ENCODE results near the gene ARHGEF19.
"Not testable (repeated sequence)": the region's sequence is repeated elsewhere in the genome, so short reads cannot be mapped to it uniquely, and the experiment has no call there.

The ARHGEF19 gene

GRCh38 chr1:16202281-16203210 lies 9.9 kb downstream of the ARHGEF19 start:
- no peak for DNase-seq

DNA sequence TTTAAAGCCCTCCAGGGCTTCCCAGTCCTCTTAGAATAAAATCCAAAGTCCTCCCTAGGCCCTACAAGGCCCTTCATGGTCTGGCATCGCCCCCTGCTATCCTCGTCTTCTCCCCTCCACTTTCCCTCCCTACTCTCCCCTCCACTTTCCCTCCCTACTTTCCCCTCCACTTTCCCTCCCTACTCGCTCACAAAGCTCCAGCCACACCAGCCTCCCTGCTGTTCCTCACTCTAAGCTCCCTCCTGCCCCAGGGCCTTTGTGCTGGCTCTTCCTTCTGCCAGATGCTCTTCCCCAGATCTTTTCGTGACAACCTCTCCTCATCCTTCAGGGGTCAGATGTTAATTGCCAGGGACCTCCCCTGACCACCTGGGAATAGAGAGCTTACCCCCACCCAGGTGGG lies 12.8 kb downstream of the ARHGEF19 start:
- DNase-seq, result no peak

GRCh38 chr1:16199157-16199501 lies 13.3 kb downstream of the ARHGEF19 start:
- no peak for DNase-seq

DNA sequence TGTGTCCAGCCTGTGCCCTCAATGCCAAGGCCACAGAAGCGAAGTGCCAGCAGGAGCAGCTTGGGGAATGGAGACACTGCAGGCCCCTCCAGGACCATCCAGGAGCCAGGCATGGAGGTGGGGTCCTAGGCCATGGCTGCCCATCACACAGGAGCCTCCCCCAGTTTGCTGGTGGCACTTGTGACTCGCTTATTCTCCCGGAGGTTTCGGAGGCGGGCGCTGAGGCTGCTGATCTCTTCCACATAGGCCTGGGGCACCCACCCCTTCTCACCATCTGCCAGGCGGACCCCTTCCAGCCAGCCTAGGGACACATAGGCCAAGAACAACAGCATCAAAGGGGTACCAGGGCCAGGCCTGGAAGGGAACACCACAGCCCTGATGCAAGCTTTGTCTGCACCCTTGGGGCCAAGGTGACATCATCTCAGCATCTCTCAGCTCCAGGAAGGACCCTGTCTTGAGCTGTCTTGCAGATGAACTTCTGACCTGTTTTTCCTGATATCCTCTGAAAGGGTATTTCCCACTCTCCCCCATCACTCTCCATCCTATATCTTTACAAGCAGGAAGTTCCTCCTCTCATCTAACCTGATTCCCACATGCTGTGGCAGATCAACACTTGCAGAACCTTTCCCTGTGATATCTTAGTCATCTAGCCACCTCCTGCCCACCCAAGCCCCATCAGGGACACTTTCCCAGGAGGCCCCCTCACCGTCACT lies 13.9 kb downstream of the ARHGEF19 start:
- no peak for DNase-seq

DNA sequence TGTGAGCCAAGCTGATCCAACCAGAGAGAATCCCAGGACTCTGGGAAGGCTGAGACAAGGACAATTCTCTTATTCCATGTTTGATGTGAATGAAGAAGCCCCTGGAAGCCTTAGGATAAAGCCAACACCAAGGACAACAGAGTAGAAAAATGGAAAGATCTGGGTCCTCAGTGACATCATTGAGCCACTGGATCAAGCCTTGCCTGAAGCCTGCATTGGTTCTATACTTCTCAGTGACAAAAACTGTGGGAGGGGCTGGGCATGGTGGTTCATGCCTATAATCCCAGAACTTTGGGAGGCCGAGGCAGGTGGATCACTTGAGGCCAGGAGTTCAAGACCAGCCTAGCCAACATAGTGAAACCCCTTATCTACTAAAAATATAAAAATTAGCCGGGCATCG lies 15.6 kb downstream of the ARHGEF19 start:
- no peak for DNase-seq

DNA sequence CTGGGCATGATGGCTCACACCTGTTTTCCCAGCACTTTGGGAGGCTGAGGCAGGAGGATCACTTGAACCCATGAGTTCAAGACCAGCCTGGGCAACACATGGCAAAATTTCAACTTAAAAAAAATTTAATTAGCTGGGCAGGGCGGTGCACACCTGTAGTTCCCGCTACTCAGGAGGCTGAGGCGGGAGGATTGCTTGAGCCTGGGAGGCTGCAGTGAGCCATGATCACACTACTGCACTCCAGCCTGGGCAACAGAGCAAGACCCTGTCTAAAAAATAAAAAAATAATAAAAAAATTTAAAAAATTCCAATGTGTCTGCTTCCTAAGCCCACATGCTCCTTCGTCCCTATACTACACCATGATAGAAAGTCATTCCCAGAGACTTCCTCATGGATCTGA lies 16.3 kb downstream of the ARHGEF19 start:
- not testable (repeated sequence) for DNase-seq

DNA sequence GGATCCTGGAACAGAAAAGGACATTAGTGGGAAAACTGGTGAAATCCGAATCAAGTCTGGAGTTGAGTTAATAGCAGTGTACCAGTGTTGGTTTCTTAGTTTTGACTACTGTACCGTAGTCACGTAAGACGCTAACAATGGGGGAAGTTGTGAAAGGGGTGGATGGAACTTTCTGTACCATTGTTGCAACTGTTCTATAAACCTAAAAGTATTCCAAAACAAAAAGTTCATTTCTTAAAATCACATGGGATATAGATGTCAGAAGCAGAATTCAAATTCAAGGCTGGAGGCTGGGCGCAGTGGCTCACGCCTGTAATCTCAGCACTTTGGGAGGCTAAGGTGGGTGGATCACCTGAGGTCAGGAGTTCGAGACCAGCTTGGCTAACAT lies 16.9 kb downstream of the ARHGEF19 start:
- DNase-seq, result no peak

- DNase-seq, result no peak
Observed at GRCh38 chr1:16191916-16192546, 20.4 kb downstream of the ARHGEF19 start.

GRCh38 chr1:16191309-16191708 lies 21.1 kb downstream of the ARHGEF19 start:
- DNase-seq, result no peak

DNA sequence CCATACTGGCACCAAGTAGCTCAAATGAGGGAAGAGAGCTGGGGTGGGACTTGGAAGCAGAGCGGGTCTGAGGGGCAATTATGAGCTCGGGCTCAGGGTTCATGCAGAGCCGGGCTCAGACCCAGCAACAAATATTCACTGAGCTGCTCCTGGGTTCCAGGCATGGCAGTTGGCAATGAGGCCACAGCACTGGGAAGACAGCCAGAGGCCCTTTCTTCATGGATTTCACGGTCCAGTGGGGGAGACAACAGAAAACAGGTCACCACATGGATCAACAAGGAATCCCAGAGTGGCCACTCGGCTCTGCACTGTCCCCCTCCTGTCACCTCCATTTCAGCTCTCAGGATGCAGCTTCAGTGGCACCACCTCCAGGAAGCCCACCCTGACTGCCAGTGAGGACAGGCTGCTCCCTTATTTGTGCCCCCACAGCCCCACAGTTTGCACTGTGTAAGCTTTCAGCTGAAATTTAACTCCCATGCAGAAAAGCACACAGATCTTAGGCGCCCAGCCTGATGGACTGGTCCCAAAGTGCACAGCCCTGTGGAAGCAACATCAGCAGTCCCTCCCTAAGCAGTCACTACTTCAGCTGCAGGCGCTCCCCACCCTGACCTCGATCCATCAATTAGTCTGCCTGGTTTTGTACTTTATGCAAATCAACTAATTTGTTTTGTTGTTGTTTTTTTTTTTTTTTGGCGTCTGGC lies 22.4 kb downstream of the ARHGEF19 start:
- DNase-seq, result no peak

- DNase-seq, result no peak
Observed at GRCh38 chr1:16189003-16189402, 23.4 kb downstream of the ARHGEF19 start.

GRCh38 chr1:16187748-16188401 lies 24.6 kb downstream of the ARHGEF19 start:
- peak; percentile 81 for DNase-seq

DNA sequence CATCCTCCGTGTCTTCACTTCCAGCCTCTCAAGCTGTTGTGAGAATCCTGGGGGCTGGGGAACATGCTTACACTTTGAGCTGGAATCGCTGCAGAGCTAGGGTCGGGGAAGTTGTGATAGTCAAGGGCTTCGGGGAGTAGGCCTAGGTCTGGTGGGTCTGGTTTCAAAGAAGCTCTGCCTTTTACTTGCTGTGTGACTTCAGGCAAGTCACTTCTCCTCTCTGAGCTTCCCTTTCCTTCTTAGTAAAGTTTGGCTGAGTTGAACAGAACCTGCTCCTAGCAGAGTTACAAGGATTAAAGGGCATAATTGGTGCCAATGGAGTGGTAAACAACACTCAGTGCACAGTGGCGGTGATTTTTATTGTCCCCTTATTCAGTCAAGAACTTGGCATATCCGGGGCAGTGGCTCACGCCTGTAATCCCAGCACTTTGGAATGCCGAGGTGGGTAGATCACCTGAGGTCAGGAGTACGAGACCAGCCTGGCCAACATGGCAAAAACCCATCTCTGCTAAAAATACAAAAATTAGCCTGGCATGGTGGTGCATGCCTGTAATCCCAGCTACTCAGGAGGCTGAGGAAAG lies 25.7 kb downstream of the ARHGEF19 start:
- DNase-seq, result no peak

DNA sequence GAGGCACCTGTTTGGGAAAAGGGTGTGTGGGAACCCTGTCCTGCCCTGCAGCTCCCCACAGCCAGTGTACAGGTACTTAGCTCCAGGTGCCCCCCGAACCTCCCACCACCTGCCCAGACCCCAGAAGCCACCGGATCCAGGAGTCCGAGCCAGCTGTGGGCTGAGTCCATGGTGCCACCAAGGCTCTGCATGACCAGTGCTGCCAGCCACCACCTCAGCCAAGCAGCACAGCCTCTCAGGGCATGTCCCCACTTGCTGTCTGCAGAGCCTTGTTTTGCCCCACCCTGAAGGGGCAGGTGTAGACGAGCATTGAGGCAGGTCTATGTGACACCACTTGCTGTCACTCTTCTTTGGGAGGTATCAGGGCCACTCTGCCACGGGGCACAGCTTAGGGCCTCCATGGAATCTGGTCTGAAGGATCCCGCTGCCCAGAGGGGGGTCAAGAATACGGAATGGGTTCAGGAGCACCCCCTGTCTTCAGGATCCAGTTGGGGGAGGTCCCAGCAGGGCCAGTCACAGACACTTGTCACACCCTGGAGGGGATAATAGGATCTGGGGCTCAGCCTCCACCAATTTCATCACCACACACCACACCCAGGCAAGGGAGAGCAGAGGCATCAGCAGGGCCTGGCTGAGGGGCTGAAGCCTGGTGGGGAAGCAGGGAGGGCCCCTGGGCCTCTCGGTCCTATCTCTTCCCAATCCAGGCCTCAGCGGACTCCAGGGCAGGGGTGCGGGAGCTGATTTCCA lies 27.7 kb downstream of the ARHGEF19 start:
- no peak for DNase-seq

GRCh38 chr1:16183765-16184556 lies 28.5 kb downstream of the ARHGEF19 start:
- no peak for DNase-seq

DNA sequence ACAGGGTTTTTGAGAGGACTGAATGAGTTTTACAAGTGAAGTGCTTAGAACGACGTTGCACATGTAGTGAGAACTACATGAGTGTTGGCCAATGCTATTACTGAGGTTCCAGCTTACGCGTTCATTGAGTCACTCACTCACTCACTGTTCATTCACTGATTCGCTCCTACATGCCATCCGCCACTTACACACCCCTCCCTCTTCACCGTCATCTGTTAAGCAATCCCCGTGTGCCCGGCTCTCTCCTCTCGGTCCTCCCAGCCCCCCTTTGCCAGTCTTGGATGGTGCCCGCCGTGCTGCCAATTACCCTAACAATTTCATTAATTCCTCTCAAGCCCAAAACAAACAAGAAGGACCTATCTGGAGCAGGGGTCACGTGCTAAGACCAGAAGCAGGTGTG lies 29.3 kb downstream of the ARHGEF19 start:
- no peak for DNase-seq

DNA sequence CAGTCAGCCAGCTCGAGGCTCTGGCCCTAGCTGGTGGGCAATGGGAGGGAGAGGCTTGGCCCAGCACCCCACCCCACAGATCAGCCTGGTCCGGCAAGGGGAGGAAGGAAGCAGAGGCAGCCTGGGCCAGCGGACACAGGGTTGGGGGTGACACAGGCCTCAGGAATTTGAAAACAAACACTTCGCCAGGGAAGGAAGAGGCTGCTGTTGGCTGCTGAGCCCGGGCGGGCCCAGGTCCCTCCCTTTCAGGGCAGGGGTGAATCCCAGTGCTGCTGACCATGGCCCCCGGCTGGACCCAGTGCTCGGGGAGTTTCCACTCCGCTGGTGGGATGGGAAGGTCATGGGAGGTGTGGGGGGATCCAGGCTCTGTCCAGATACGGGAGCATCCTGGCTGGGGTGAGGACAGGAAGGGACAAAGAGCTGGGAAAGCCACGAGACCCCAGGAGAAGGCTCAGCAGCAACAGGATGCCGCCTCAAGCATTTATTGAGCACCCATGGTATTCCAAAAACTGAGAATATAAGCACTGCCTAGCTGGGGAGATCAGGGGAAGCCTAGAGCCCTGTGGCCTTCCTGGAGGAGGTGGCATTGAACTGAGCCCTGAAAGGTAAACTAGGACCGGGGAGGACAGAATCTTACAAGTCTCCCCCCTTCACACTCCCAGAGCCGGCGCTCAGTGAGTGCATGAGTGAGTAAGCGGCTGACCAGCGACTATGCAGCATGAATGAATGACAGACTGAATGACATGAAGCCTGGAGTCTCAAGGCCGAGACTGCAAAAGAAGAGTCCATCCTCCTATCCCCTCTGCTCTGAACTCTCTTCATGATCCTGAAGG lies 30.3 kb downstream of the ARHGEF19 start:
- DNase-seq, result no peak

DNA sequence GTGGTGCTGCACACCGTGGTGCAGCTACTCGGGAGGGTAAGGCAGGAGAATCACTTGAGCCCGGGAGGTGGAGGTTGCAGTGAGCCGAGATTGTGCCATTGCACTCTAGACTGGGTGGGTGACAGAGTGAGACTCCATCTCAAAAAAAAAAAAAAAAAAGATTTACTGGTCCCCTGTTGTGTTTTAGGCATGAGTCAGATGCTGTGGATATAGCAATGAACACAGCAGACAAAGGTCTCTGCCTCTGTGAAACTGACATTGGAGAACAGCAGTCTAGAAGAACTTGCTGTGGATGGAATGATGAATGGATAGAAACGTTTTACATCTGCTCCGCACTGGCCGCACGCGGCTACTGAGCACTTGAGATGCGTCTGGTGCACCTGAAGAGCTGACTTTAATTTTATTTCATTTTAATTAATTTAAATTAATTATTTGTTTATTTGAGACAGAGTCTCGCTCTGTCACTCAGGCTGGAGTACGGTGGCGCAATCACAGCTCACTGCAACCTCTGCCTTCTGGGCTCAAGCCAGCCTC lies 32.1 kb downstream of the ARHGEF19 start:
- no peak for DNase-seq
